HepG2 (cell line): Measurements from ENCODE around the gene ATRAID. TPM values are rescaled to one million over a fixed set of nuclear protein-coding genes. Genes with fewer than 3 reads are reported as not detected.

Experiments
- ATF7 ChIP-seq, 2 experiments: fragments of 450-650 bp in 1 of 2; sonication (generic) in 1 of 2; formaldehyde crosslinking in 1 of 2; IDR thresholded peaks; 2 replicates each; pipeline versions ENCODE4 v1.4.0 to v1.6.1; 2016 to 2020; ENCODE audit warnings: antibody characterized with exemption in 1 of 2, mild to moderate bottlenecking in 1 of 2, missing genetic modification reagents in 1 of 2
- ELF4 ChIP-seq: sonication (generic); formaldehyde crosslinking; IDR thresholded peaks from 2 replicates; pipeline ENCODE4 v1.5.0; 2020; ENCODE audit warnings: missing genetic modification reagents, mild to moderate bottlenecking, moderate library complexity, borderline replicate concordance
- FLYWCH1 ChIP-seq: sonication (generic); formaldehyde crosslinking; IDR thresholded peaks from 2 replicates; pipeline ENCODE4 v1.8.1; 2023; ENCODE audit warnings: mild to moderate bottlenecking, missing genetic modification reagents
- GABPB1 ChIP-seq: IDR thresholded peaks from 2 replicates; pipeline ENCODE4 v1.6.1; 2016; ENCODE audit warnings: mild to moderate bottlenecking, missing genetic modification reagents, moderate library complexity, missing compliant biosample characterization
- HBP1 ChIP-seq: IDR thresholded peaks from 2 replicates; pipeline ENCODE4 v1.6.1; 2016; ENCODE audit warnings: low read depth, control low read depth
- HMG20A ChIP-seq: IDR thresholded peaks from 2 replicates; pipeline ENCODE4 v1.6.1; 2016; ENCODE audit warnings: borderline replicate concordance
- HNF1B ChIP-seq: sonication (generic); formaldehyde crosslinking; IDR thresholded peaks from 2 replicates; pipeline ENCODE4 v1.5.1; 2020; ENCODE audit warnings: mild to moderate bottlenecking, moderate library complexity, missing genetic modification reagents
- MIER2 ChIP-seq: IDR thresholded peaks from 2 replicates; pipeline ENCODE4 v1.6.1; 2016; ENCODE audit warnings: missing biosample characterization, missing genetic modification reagents
- RBAK ChIP-seq: sonication (generic); formaldehyde crosslinking; IDR thresholded peaks from 2 replicates; pipeline ENCODE4 v1.5.1; 2020; ENCODE audit warnings: mild to moderate bottlenecking, missing genetic modification reagents
- SOX13 ChIP-seq, 3 experiments: fragments of 450-650 bp in 1 of 3; sonication (generic) in 1 of 3; formaldehyde crosslinking in 1 of 3; IDR thresholded peaks in 2 of 3; conservative IDR thresholded peaks in 1 of 3; 2 replicates each; pipeline versions ENCODE4 v1.5.0 to v1.6.1; 2016 to 2020; ENCODE audit warnings: antibody characterized with exemption in 1 of 3, mild to moderate bottlenecking in 1 of 3, missing compliant biosample characterization in 1 of 3, missing genetic modification reagents in 1 of 3, moderate library complexity in 1 of 3
- TAF1 ChIP-seq: sonication (generic); formaldehyde crosslinking; IDR thresholded peaks from 2 replicates; pipeline ENCODE4 v1.4.0; 2020; ENCODE audit warnings: missing genetic modification reagents
- ZBTB33 ChIP-seq: sonication (generic); formaldehyde crosslinking; IDR thresholded peaks from 2 replicates; pipeline ENCODE4 v1.4.0; 2020; ENCODE audit warnings: missing genetic modification reagents
- ZNF407 ChIP-seq: sonication (generic); formaldehyde crosslinking; IDR thresholded peaks from one replicate; pipeline ENCODE4 v1.5.1; 2020; ENCODE audit warnings: mild to moderate bottlenecking, missing genetic modification reagents; ENCODE audit errors: not compliant biosample characterization
- polyA plus RNA-seq, 8 experiments: library from polyadenylated mRNA; depleted of rRNA in 3 of 8; stranded (reverse) in 7 of 8; unstranded in 1 of 8; fragments of >200 nt; fragmentation: Illumina TruSeq in 4 of 8; extraction: Trizol in 4 of 8; gene quantifications; 2 replicates each; pipeline versions ENCODE4 v1.2.1 to v1.2.3, GENCODE V29; 2011 to 2016; ENCODE audit warnings: low read depth in 4 of 8, missing spikeins in 1 of 8, mixed read lengths in 1 of 8; ENCODE audit not compliant: insufficient read depth in 1 of 8
- total RNA-seq, 5 experiments: library from RNA; depleted of rRNA; stranded (reverse); fragments of >200 nt; fragmentation: Illumina TruSeq; extraction: Trizol; gene quantifications; 2 replicates each; pipeline ENCODE4 v1.2.3, GENCODE V29; 2016; ENCODE audit warnings: low read depth in 1 of 5

ATRAID gene
- total and polyA plus RNA-seq, 2 of the 13 experiments (the other 11 are each of a cell fraction or from before 2014, with no cell fraction given) = 207 to 382 TPM

GRCh38 chr2:27217173-27218121, 5.6 kb downstream of the ATRAID start, which contains the start of gene CAD (continued):
- TF ChIP-seq HNF1B (CRISPR knock-in tag) = no peak
- no peak for TF ChIP-seq ELF4
- no peak for TF ChIP-seq FLYWCH1 (CRISPR knock-in tag)
- TF ChIP-seq TAF1 (CRISPR knock-in tag) = peak; percentile 55; the same call in 1 of the 2 replicates
- no peak for TF ChIP-seq ATF7 (IDR thresholded peaks at IDR 0.05)
- TF ChIP-seq ATF7 (CRISPR knock-in tag; IDR thresholded peaks at IDR 0.05) = no peak
- TF ChIP-seq MIER2 (CRISPR knock-in tag) = no peak
- no peak for TF ChIP-seq ZNF407 (CRISPR knock-in tag)
- TF ChIP-seq GABPB1 (CRISPR knock-in tag) = peak; percentile 68
- TF ChIP-seq RBAK (CRISPR knock-in tag) = no peak
- TF ChIP-seq HBP1 (CRISPR knock-in tag) = no peak; the same call in 1 of the 2 replicates
- TF ChIP-seq SOX13 (IDR thresholded peaks at IDR 0.05) = no peak
- 0 out of 4 replicates have a peak, but pooled peaks of 1 of the 2 experiments have one; percentile 21 for TF ChIP-seq SOX13 (CRISPR knock-in tag; conservative IDR thresholded peaks at IDR 0.05 in 1 of 2, IDR thresholded peaks at IDR 0.05 in 1 of 2)
- TF ChIP-seq ZBTB33 = peak; percentile 29; the same call in 1 of the 2 replicates
- TF ChIP-seq HMG20A (CRISPR knock-in tag) = no peak
